UCSD-AML1 (cell line): ENCODE measurements around the gene PPP1R15B.

ENCODE experiments used
- DNase-seq: peaks from one replicate; lab custom pipeline; 2025; ENCODE audit not compliant: unreplicated experiment; lab: John Stamatoyannopoulos, UW

The PPP1R15B gene

GRCh38 chr1:204411451-204412204 is at the start of gene PPP1R15B:
Gene PPP1R15B, minus strand, starts transcription at chr1:204411817. Its CDS starts 406 bp downstream, at chr1:204411411.
- peak; percentile 98 for DNase-seq

- DNase-seq: no peak
Observed at GRCh38 chr1:204460346-204460745, 48.7 kb upstream of the PPP1R15B start.

GRCh38 chr1:204459706-204460105 is 48.1 kb upstream of the PPP1R15B start:
- peak; percentile 40 for DNase-seq

GRCh38 chr1:204457666-204458065 is 46.0 kb upstream of the PPP1R15B start:
- no peak for DNase-seq

GRCh38 chr1:204456826-204457442 is 45.3 kb upstream of the PPP1R15B start:
- no peak for DNase-seq

- DNase-seq: no peak
Observed at GRCh38 chr1:204455831-204456145, 44.2 kb upstream of the PPP1R15B start.

- no peak for DNase-seq
Observed at GRCh38 chr1:204455063-204455830, 43.6 kb upstream of the PPP1R15B start.

GRCh38 chr1:204454476-204454875 is 42.9 kb upstream of the PPP1R15B start:
- DNase-seq: no peak

GRCh38 chr1:204453141-204453772 is 41.6 kb upstream of the PPP1R15B start:
- DNase-seq: peak; percentile 24

- DNase-seq: no peak
Observed at GRCh38 chr1:204451352-204452124, 39.9 kb upstream of the PPP1R15B start.

GRCh38 chr1:204450461-204451257 is 39.0 kb upstream of the PPP1R15B start:
- DNase-seq: no peak

- no peak for DNase-seq
Observed at GRCh38 chr1:204449678-204450280, 38.2 kb upstream of the PPP1R15B start.

GRCh38 chr1:204448991-204449677 is 37.5 kb upstream of the PPP1R15B start:
- DNase-seq: no peak

GRCh38 chr1:204448344-204448964 is 36.8 kb upstream of the PPP1R15B start:
- peak; percentile 26 for DNase-seq

- DNase-seq: no peak
Observed at GRCh38 chr1:204447736-204448135, 36.1 kb upstream of the PPP1R15B start.

GRCh38 chr1:204447190-204447589 is 35.6 kb upstream of the PPP1R15B start:
- no peak for DNase-seq

GRCh38 chr1:204446413-204447111 is 34.9 kb upstream of the PPP1R15B start:
- peak; percentile 77 for DNase-seq

- peak; percentile 76 for DNase-seq
Observed at GRCh38 chr1:204445860-204446412, 34.3 kb upstream of the PPP1R15B start.
